IMR-90 (cell line): Measurements from ENCODE around the gene ZNF670. TPM values are rescaled to one million over a fixed set of nuclear protein-coding genes. Genes with fewer than 3 reads are reported as not detected.

Source experiments
- ATAC-seq: fragments of 200-7000 bp; cut with Tn5 transposase; 2 replicates; pipeline ENCODE4 v1.9.1; 2020; ENCODE audit warnings: low read depth, mild to moderate bottlenecking, moderate library complexity
- BruUV-seq: library from RNA; stranded (reverse); fragments of 400-500 nt; replicated peaks from 2 replicates; lab custom pipeline; 2021; lab: Mats Ljungman, UMichigan
- CTCF ChIA-PET: fragments of 300-600 bp; formaldehyde crosslinking; extraction: SDS; loops from one replicate; lab custom pipeline; 2021; ENCODE audit warnings: antibody characterized with exemption; lab: Yijun Ruan, JAX
- POLR2A ChIA-PET: fragments of 300-600 bp; sonication (Branson Sonifier 250); formaldehyde crosslinking; loops from one replicate; lab custom pipeline; 2022; ENCODE audit warnings: antibody characterized with exemption; ENCODE audit not compliant: unreplicated experiment; lab: Charles Lee
- DNase-seq: peaks from one replicate; pipeline ENCODE4 v3.0.0; 2013
- H2AFZ ChIP-seq: replicated peaks from 2 replicates; pipeline ENCODE3; 2013; ENCODE audit warnings: low read length, mild to moderate bottlenecking; ENCODE audit not compliant: poor library complexity
- H2AK5ac ChIP-seq: 2 replicates; pipeline ENCODE4 v1.6.1; 2013; ENCODE audit warnings: low read depth, low read length, inconsistent platforms
- H2AK9ac ChIP-seq: replicated peaks from 2 replicates; pipeline ENCODE3; 2013; ENCODE audit warnings: mild to moderate bottlenecking, low read depth, low read length, moderate library complexity; ENCODE audit not compliant: poor library complexity
- H2BK120ac ChIP-seq: 2 replicates; pipeline ENCODE4 v1.6.1; 2013; ENCODE audit warnings: low read depth, low read length, inconsistent platforms
- H2BK15ac ChIP-seq: 3 replicates; pipeline ENCODE4 v1.6.1; 2013; ENCODE audit warnings: low read depth, low read length, inconsistent platforms
- H2BK20ac ChIP-seq: 2 replicates; pipeline ENCODE4 v1.6.1; 2013; ENCODE audit warnings: low read depth, mild to moderate bottlenecking, inconsistent platforms, low read length, moderate library complexity
- H2BK5ac ChIP-seq: 2 replicates; pipeline ENCODE4 v1.6.1; 2013; ENCODE audit warnings: mild to moderate bottlenecking, low read depth, low read length, inconsistent platforms; ENCODE audit not compliant: poor library complexity, severe bottlenecking
- H3K14ac ChIP-seq: replicated peaks from 2 replicates; pipeline ENCODE4 v1.6.1; 2013; ENCODE audit warnings: low read depth, low read length, inconsistent platforms
- H3K18ac ChIP-seq: 2 replicates; pipeline ENCODE4 v1.6.1; 2013; ENCODE audit warnings: low read depth, low read length, control low read depth
- H3K23ac ChIP-seq: 2 replicates; pipeline ENCODE4 v1.6.1; 2013; ENCODE audit warnings: low read depth, low read length, inconsistent platforms
- H3K27ac ChIP-seq: 2 replicates; pipeline ENCODE4 v1.5.1; 2013; ENCODE audit warnings: mild to moderate bottlenecking, control low read depth, low read length; ENCODE audit not compliant: insufficient read depth
- H3K27me3 ChIP-seq: 2 replicates; pipeline ENCODE4 v1.6.1; 2013; ENCODE audit warnings: low read length; ENCODE audit not compliant: control insufficient read depth, insufficient read depth
- H3K36me3 ChIP-seq: 2 replicates; pipeline ENCODE4 v1.6.1; 2013; ENCODE audit warnings: low read length, mixed read lengths; ENCODE audit not compliant: control insufficient read depth, insufficient read depth
- H3K4ac ChIP-seq: 2 replicates; pipeline ENCODE4 v1.6.1; 2013; ENCODE audit warnings: low read depth, low read length, inconsistent platforms
- H3K4me1 ChIP-seq: 2 replicates; pipeline ENCODE4 v1.6.1; 2013; ENCODE audit warnings: low read length, mixed read lengths; ENCODE audit not compliant: control insufficient read depth, insufficient read depth
- H3K4me2 ChIP-seq: 2 replicates; pipeline ENCODE4 v1.6.1; 2013; ENCODE audit warnings: low read depth, mild to moderate bottlenecking, control low read depth, low read length, moderate library complexity
- H3K4me3 ChIP-seq: 2 replicates; pipeline ENCODE4 v1.5.1; 2013; ENCODE audit warnings: low read depth, mild to moderate bottlenecking, control low read depth, low read length, moderate library complexity; ENCODE audit not compliant: insufficient read depth
- H3K56ac ChIP-seq: 2 replicates; pipeline ENCODE4 v1.6.1; 2013; ENCODE audit warnings: low read length, inconsistent platforms; ENCODE audit not compliant: insufficient read depth; ENCODE audit errors: extremely low read depth
- H3K79me1 ChIP-seq, 2 experiments: 2 replicates each; pipeline ENCODE4 v1.6.1; 2013; ENCODE audit warnings: low read length in 2 of 2, inconsistent platforms in 1 of 2, low read depth in 1 of 2
- H3K9ac ChIP-seq: 2 replicates; pipeline ENCODE4 v1.6.1; 2013; ENCODE audit warnings: low read depth, low read length, control low read depth
- H3K9me1 ChIP-seq: 2 replicates; pipeline ENCODE4 v1.6.1; 2013; ENCODE audit warnings: low read length, inconsistent platforms; ENCODE audit not compliant: insufficient read depth
- H3K9me3 ChIP-seq: 2 replicates; pipeline ENCODE4 v1.6.1; 2013; ENCODE audit warnings: low read length; ENCODE audit not compliant: control insufficient read depth, insufficient read depth
- H4K20me1 ChIP-seq: 2 replicates; pipeline ENCODE4 v1.6.1; 2013; ENCODE audit warnings: low read length, inconsistent platforms; ENCODE audit not compliant: insufficient read depth
- H4K5ac ChIP-seq: 2 replicates; pipeline ENCODE4 v1.6.1; 2013; ENCODE audit warnings: mild to moderate bottlenecking, low read depth, low read length, control low read depth
- H4K8ac ChIP-seq, 2 experiments: 2 replicates each; pipeline ENCODE4 v1.6.1; 2013; ENCODE audit warnings: low read depth in 2 of 2, low read length in 2 of 2, control low read depth in 1 of 2, inconsistent platforms in 1 of 2
- H4K91ac ChIP-seq: 2 replicates; pipeline ENCODE4 v1.6.1; 2013; ENCODE audit warnings: low read depth, low read length, inconsistent platforms; ENCODE audit not compliant: insufficient read depth
- BHLHE40 ChIP-seq: fragments of 150-350 bp; IDR thresholded peaks from 2 replicates; pipeline ENCODE4 v1.6.1; 2016; ENCODE audit warnings: mild to moderate bottlenecking, low read depth, low read length
- CEBPB ChIP-seq: IDR thresholded peaks from 2 replicates; pipeline ENCODE4 v1.6.1; 2012; ENCODE audit warnings: low read depth, low read length, improper control_type of control experiment
- CHD1 ChIP-seq: IDR thresholded peaks from 2 replicates; pipeline ENCODE4 v1.6.1; 2012; ENCODE audit warnings: low read depth, low read length, improper control_type of control experiment
- CTCF ChIP-seq: conservative IDR thresholded peaks from 2 replicates; pipeline ENCODE4 v1.5.1; 2012; ENCODE audit warnings: mild to moderate bottlenecking, low read depth, low read length, improper control_type of control experiment
- ELK1 ChIP-seq: fragments of 150-350 bp; IDR thresholded peaks from 2 replicates; pipeline ENCODE4 v1.6.1; 2016; ENCODE audit warnings: low read depth, mild to moderate bottlenecking, low read length, moderate library complexity, borderline replicate concordance
- MAFK ChIP-seq: IDR thresholded peaks from 2 replicates; pipeline ENCODE4 v1.6.1; 2012; ENCODE audit warnings: low read depth, low read length, improper control_type of control experiment
- MAZ ChIP-seq: IDR thresholded peaks from 2 replicates; pipeline ENCODE4 v1.6.1; 2012; ENCODE audit warnings: low read depth, mild to moderate bottlenecking, low read length, improper control_type of control experiment, moderate library complexity, borderline replicate concordance
- MXI1 ChIP-seq: IDR thresholded peaks from 2 replicates; pipeline ENCODE4 v1.6.1; 2012; ENCODE audit warnings: low read depth, mild to moderate bottlenecking, low read length, moderate library complexity, borderline replicate concordance
- NFE2L2 ChIP-seq: fragments of 150-350 bp; IDR thresholded peaks from 2 replicates; pipeline ENCODE4 v1.6.1; 2016; ENCODE audit warnings: low read depth, mild to moderate bottlenecking, low read length
- RAD21 ChIP-seq: IDR thresholded peaks from 2 replicates; pipeline ENCODE4 v1.6.1; 2012; ENCODE audit warnings: low read length, improper control_type of control experiment
- RFX5 ChIP-seq: IDR thresholded peaks from 2 replicates; pipeline ENCODE4 v1.8.0; 2012; ENCODE audit warnings: low read depth, mild to moderate bottlenecking, low read length, moderate library complexity
- WGBS, 2 experiments: methylation state at CpG; one replicate each; pipeline versions ENCODE4 v1.1.5 to v1.1.7; 2013; ENCODE audit warnings: missing lambda C conversion rate in 2 of 2; ENCODE audit not compliant: insufficient read length in 1 of 2; ENCODE audit errors: extremely low coverage in 2 of 2; 5-methylcytosine and 5-hydroxymethylcytosine counted together
- dilution Hi-C: fragments of 300-500 bp; cut with HindIII; formaldehyde crosslinking; loops from one replicate; pipeline ENCODE4 v1.14.3; 2018; ENCODE audit warnings: low sequenced_read_pairs; ENCODE audit not compliant: unreplicated experiment
- in situ Hi-C: fragments of 300-500 bp; cut with MboI; formaldehyde crosslinking; loops from 3 replicates; pipeline ENCODE4 v1.14.3; 2019; ENCODE audit warnings: low sequenced_read_pairs, inconsistent platforms, mixed read lengths
- intact Hi-C: fragments of 100-400 bp; cut with micrococcal nuclease; formaldehyde crosslinking; loops from 2 replicates; pipeline ENCODE4 v1.10.0; 2022
- polyA plus RNA-seq, 3 experiments: library from polyadenylated mRNA; depleted of rRNA; stranded (reverse); fragments of >200 nt; gene quantifications; 2 replicates each; pipeline ENCODE4 v1.2.3, GENCODE V29; 2012; ENCODE audit warnings: low replicate concordance in 1 of 3
- total RNA-seq: library from RNA; depleted of rRNA; stranded (reverse); fragments of >200 nt; gene quantifications from 2 replicates; pipeline ENCODE4 v1.2.3, GENCODE V29; 2012

ZNF670 gene
- total and polyA plus RNA-seq, 2 of the 4 experiments (the other 2 are of a cell fraction): 1.8 to 4.5 TPM

- intact Hi-C loops: loop anchor here (10.0 kb wide), 1 partner anchor 194 kb away; no protein-coding TSS in a partner anchor
- H3K4me3 ChIP-seq: no peak overlapping the region
- ChIA-PET POLR2A (no interaction called here), CTCF (no interaction called here)
- in situ Hi-C loops: no loop called here
- H4K8ac ChIP-seq: no peak overlapping the region
- H3K9me3 ChIP-seq: peaks cover 33% of the 10 kb centered on the region
- no peak overlapping the region for H2AFZ ChIP-seq
- no peak overlapping the region for H3K56ac ChIP-seq
- no peaks in the 10 kb centered on the region for H3K9me1 ChIP-seq
- no peak overlapping the region for H2BK20ac ChIP-seq
- H3K23ac ChIP-seq: no peak overlapping the region
- H4K5ac ChIP-seq: no peak overlapping the region
- ATAC-seq (no peak), DNase-seq (no peak)
- no peak for TF ChIP-seq MAZ
- TF ChIP-seq MAFK: no peak
- TF ChIP-seq MXI1: no peak
- TF ChIP-seq BHLHE40: no peak
- TF ChIP-seq RFX5: no peak
- no peak for TF ChIP-seq CTCF
- TF ChIP-seq ELK1: no peak
- TF ChIP-seq CHD1: no peak
- no peak for TF ChIP-seq RAD21
- TF ChIP-seq CEBPB: no peak
- no peak for TF ChIP-seq NFE2L2
- no peak overlapping the region for H2BK15ac ChIP-seq
- H2AK9ac ChIP-seq: no peak overlapping the region
- H3K9ac ChIP-seq: no peak overlapping the region
- no peak overlapping the region for H2BK5ac ChIP-seq
- H3K14ac ChIP-seq: no peak overlapping the region
- H4K91ac ChIP-seq: no peak overlapping the region
- peaks cover 21% of the 10 kb centered on the region for H3K36me3 ChIP-seq
- H3K18ac ChIP-seq: no peak overlapping the region
- no peaks in the 10 kb centered on the region for H3K4me1 ChIP-seq
- H2AK5ac ChIP-seq: no peak overlapping the region
- H3K27me3 ChIP-seq: no peaks in the 10 kb centered on the region
- dilution Hi-C loops: no loop called here
- BruUV-seq: no TSS peak
- whole genome bisulfite sequencing, 2 experiments: no CpG with 5 or more reads among the region's 9 CpGs
- H3K4ac ChIP-seq: no peak overlapping the region
- no peak overlapping the region for H3K4me2 ChIP-seq
- H2BK120ac ChIP-seq: no peak overlapping the region
- H4K20me1 ChIP-seq: no peaks in the 10 kb centered on the region
- H3K79me1 ChIP-seq: peaks cover 12 to 16% of the 10 kb centered on the region in 2 experiments
- no peak overlapping the region for H3K27ac ChIP-seq
These were observed 22.2 kb upstream of the ZNF670 start for GRCh38 chr1:247100676-247101279.
